ENCODE data around the gene FBLN5. TPM values are rescaled to one million over a fixed set of nuclear protein-coding genes. Genes with fewer than 3 reads are reported as not detected.

Gene FBLN5
- total RNA-seq, 1 experiment from 2014 or later = not detected

GRCh38 chr14:91885839-91886238, 61.7 kb downstream of the FBLN5 start:
- Histone ChIP-seq H3K27ac (no peak overlapping the region), H3K27me3 (ENCODE audit: insufficient read depth, low read depth) (no peaks in the 10 kb centered on the region), H3K9me2 (ENCODE audit: insufficient read depth) (no peaks in the 10 kb centered on the region), H2AFZ (no peak overlapping the region), H4K20me1 (ENCODE audit: insufficient read depth) (no peaks in the 10 kb centered on the region), H3K4me3 (no peak overlapping the region), H3K4me1 (replicated peaks; ENCODE audit: insufficient read depth) (no peaks in the 10 kb centered on the region), H3K4me2 (no peak overlapping the region), H3K9me3 (ENCODE audit: insufficient read depth, low read depth) (no peaks in the 10 kb centered on the region), H3K79me2 (ENCODE audit: low read depth) (no peaks in the 10 kb centered on the region), H3K36me3 (ENCODE audit: low read depth) (no peaks in the 10 kb centered on the region), H3F3A (ENCODE audit: insufficient read depth, low read depth) (no peaks in the 10 kb centered on the region)
- intact Hi-C loops (cut with micrococcal nuclease; ENCODE audit: unreplicated experiment) = no loop called here
- no peak for DNase-seq
- no TSS peak for BruUV-seq (replicated peaks)
- ChIA-PET POLR2A (ENCODE audit: unreplicated experiment) (no interaction called here), CTCF (no interaction called here)
- TF ChIP-seq EZH2 (IDR thresholded peaks at IDR 0.05; ENCODE audit: low read depth) (no peak), CTCF (conservative IDR thresholded peaks at IDR 0.05) (no peak)

DNA sequence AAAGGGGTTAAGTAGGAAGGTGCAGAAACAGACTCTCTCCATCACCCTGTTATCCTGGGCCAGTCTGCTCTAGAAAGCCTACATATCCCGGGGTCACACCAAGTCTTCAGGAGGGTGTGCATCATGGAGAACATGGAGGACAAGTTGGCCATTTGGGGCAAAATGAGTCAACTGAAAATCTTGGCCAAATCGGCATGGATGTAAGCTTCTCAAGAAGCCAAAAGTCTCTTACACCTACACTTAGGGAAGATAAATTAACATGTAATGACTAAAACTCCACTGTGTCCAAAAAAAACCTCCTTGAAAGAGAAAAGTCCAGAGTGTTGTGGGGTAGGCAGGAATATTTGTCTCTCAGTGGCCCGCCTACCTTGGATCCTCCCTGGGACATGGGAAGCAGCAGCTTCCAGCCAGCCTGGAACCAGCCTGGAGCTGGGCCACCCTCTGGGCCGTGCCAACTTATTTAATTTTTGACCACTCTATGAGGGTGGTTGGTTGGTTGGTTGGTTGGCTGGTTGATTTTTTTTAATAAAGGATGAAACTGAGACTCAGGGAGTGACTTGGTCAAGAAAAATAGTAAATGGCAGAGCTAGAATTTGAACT, 62.3 kb downstream of the FBLN5 start:
- ChIA-PET CTCF (no interaction called here), POLR2A (ENCODE audit: unreplicated experiment) (no interaction called here)

DNA sequence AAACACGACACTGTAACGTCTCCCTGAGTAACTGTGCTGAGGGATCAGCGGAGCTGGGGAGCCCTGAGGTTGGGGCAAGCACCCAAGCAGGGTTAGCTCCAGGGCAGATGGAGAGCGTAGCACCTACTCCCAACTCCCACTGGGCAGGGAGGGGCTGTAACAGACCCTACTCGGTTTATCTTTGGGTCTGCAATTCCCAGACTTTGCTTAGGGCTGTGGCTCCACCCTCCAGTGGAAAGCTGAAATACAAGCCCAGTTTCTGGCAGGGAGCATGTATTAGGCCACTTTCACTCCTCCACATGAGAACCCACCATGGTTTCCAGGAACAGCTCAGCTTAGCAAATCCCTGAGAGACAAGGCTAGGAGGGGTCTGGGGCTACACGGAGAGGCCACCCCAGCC, 62.8 kb downstream of the FBLN5 start:
- POLR2A ChIA-PET (ENCODE audit: unreplicated experiment) = no interaction called here

More for the DNA sequence above, 62.3 kb downstream of the FBLN5 start:
- Histone ChIP-seq H3K9me3 (ENCODE audit: insufficient read depth, low read depth) (no peaks in the 10 kb centered on the region), H3K79me2 (ENCODE audit: low read depth) (no peaks in the 10 kb centered on the region), H3K4me3 (no peak overlapping the region), H3K4me1 (replicated peaks; ENCODE audit: insufficient read depth) (no peaks in the 10 kb centered on the region), H3F3A (ENCODE audit: insufficient read depth, low read depth) (no peaks in the 10 kb centered on the region), H3K36me3 (ENCODE audit: low read depth) (no peaks in the 10 kb centered on the region), H4K20me1 (ENCODE audit: insufficient read depth) (no peaks in the 10 kb centered on the region), H3K27ac (no peak overlapping the region), H3K9me2 (ENCODE audit: insufficient read depth) (no peaks in the 10 kb centered on the region), H2AFZ (no peak overlapping the region), H3K4me2 (no peak overlapping the region), H3K27me3 (ENCODE audit: insufficient read depth, low read depth) (no peaks in the 10 kb centered on the region)
- DNase-seq = no peak
- no TSS peak for BruUV-seq (replicated peaks)
- intact Hi-C loops (cut with micrococcal nuclease; ENCODE audit: unreplicated experiment) = no loop called here
- TF ChIP-seq CTCF (conservative IDR thresholded peaks at IDR 0.05) = no peak
- no peak for TF ChIP-seq EZH2 (IDR thresholded peaks at IDR 0.05; ENCODE audit: low read depth)

More for the DNA sequence above, 62.8 kb downstream of the FBLN5 start:
- no peaks in the 10 kb centered on the region for H3K4me1 ChIP-seq (replicated peaks; ENCODE audit: insufficient read depth)
- BruUV-seq (replicated peaks) = no TSS peak
- intact Hi-C loops (cut with micrococcal nuclease; ENCODE audit: unreplicated experiment) = no loop called here
- H3K4me3 ChIP-seq = no peak overlapping the region
- no peaks in the 10 kb centered on the region for H3K79me2 ChIP-seq (ENCODE audit: low read depth)
- no peaks in the 10 kb centered on the region for H3K27me3 ChIP-seq (ENCODE audit: insufficient read depth, low read depth)
- no peak overlapping the region for H3K4me2 ChIP-seq
- CTCF ChIA-PET = no interaction called here
- H3K36me3 ChIP-seq (ENCODE audit: low read depth) = no peaks in the 10 kb centered on the region
- H2AFZ ChIP-seq = no peak overlapping the region
- H3K9me3 ChIP-seq (ENCODE audit: insufficient read depth, low read depth) = no peaks in the 10 kb centered on the region
- no peaks in the 10 kb centered on the region for H3F3A ChIP-seq (ENCODE audit: insufficient read depth, low read depth)
- DNase-seq = no peak
- no peak overlapping the region for H3K27ac ChIP-seq
- H4K20me1 ChIP-seq (ENCODE audit: insufficient read depth) = no peaks in the 10 kb centered on the region
- H3K9me2 ChIP-seq (ENCODE audit: insufficient read depth) = no peaks in the 10 kb centered on the region
- TF ChIP-seq CTCF (conservative IDR thresholded peaks at IDR 0.05) = no peak
- no peak for TF ChIP-seq EZH2 (IDR thresholded peaks at IDR 0.05; ENCODE audit: low read depth)

All from PC-9 (cell line).